Measurements from ENCODE around the gene CCDC7.

GRCh38 chr10:32600317-32600716 lies 154.4 kb downstream of the CCDC7 start:
- TF ChIP-seq POLR2AphosphoS5 (IDR thresholded peaks at IDR 0.05; ENCODE audit: low read depth, low read length): no peak
- no peak for TF ChIP-seq POLR2A (IDR thresholded peaks at IDR 0.05; ENCODE audit: low read depth, low read length)
- no peak for TF ChIP-seq POU2F2 (IDR thresholded peaks at IDR 0.05; ENCODE audit: low read depth, low read length)
- TF ChIP-seq TAF1 (IDR thresholded peaks at IDR 0.05; ENCODE audit: low read depth, low read length): no peak

All from GM12891 (cell line).